ENCODE data around the gene MYCBPAP. TPM values are rescaled to one million over a fixed set of nuclear protein-coding genes. Genes with fewer than 3 reads are reported as not detected.

The MYCBPAP gene
- total RNA-seq, 1 donor from 2014 or later, result 1.3 TPM

DNA sequence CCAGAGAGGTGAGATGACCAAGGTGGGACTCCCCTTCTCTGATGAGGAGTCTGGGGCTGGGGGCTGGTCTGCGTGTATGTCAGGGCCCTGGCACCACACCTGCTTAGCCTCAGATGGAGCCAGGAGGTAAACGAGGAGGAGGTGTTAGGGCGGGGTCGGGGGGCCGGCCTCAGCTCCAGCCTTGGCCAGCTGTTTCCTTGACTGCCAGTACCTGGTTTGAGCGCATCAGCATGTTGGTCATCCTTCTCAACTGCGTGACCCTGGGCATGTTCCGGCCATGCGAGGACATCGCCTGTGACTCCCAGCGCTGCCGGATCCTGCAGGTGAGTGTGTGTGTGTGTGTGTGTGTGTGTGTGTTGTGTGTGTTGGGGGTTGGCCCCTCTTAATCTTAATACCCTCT, 60.4 kb downstream of the MYCBPAP start:
- no peak overlapping the region for H3K4me3 ChIP-seq
- H3K27me3 ChIP-seq, result peaks cover 8% of the 10 kb centered on the region
- ATAC-seq (no peak), DNase-seq (no peak)
- no peaks in the 10 kb centered on the region for H3K4me1 ChIP-seq
- no peak overlapping the region for H3K27ac ChIP-seq
- intact Hi-C loops (cut with DNase I), result no loop called here
- no peaks in the 10 kb centered on the region for H3K36me3 ChIP-seq
- H3K9me3 ChIP-seq, result no peaks in the 10 kb centered on the region
- TF ChIP-seq, protein P1, sequence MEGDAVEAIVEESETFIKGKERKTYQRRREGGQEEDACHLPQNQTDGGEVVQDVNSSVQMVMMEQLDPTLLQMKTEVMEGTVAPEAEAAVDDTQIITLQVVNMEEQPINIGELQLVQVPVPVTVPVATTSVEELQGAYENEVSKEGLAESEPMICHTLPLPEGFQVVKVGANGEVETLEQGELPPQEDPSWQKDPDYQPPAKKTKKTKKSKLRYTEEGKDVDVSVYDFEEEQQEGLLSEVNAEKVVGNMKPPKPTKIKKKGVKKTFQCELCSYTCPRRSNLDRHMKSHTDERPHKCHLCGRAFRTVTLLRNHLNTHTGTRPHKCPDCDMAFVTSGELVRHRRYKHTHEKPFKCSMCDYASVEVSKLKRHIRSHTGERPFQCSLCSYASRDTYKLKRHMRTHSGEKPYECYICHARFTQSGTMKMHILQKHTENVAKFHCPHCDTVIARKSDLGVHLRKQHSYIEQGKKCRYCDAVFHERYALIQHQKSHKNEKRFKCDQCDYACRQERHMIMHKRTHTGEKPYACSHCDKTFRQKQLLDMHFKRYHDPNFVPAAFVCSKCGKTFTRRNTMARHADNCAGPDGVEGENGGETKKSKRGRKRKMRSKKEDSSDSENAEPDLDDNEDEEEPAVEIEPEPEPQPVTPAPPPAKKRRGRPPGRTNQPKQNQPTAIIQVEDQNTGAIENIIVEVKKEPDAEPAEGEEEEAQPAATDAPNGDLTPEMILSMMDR (IDR thresholded peaks at IDR 0.05), result no peak

DNA sequence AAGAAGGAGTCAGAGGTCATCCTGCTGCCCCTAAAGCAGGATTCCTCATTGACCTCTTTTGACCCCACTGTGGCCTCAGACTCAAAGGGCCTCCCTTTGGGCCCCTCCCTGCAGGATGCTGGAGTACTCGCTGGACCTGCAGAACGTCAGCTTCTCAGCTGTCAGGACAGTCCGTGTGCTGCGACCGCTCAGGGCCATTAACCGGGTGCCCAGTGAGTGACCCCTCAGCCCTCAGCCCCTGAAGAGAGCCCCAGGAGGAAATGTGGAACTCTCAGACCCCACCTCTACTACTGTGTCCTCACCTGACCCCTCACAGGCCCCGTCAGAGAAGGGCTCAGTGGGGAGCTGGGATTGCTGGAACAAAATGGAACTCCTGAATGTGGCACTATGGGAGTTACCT, 61.4 kb downstream of the MYCBPAP start:
- H3K36me3 ChIP-seq, result no peaks in the 10 kb centered on the region
- no peaks in the 10 kb centered on the region for H3K9me3 ChIP-seq
- no peak overlapping the region for H3K27ac ChIP-seq
- ATAC-seq, result no peak
- DNase-seq, result no peak
- no peaks in the 10 kb centered on the region for H3K4me1 ChIP-seq
- TF ChIP-seq, protein P1 (IDR thresholded peaks at IDR 0.05), result no peak
- peaks cover 6% of the 10 kb centered on the region for H3K27me3 ChIP-seq
- intact Hi-C loops (cut with DNase I), result no loop called here
- H3K4me3 ChIP-seq, result no peak overlapping the region

DNA sequence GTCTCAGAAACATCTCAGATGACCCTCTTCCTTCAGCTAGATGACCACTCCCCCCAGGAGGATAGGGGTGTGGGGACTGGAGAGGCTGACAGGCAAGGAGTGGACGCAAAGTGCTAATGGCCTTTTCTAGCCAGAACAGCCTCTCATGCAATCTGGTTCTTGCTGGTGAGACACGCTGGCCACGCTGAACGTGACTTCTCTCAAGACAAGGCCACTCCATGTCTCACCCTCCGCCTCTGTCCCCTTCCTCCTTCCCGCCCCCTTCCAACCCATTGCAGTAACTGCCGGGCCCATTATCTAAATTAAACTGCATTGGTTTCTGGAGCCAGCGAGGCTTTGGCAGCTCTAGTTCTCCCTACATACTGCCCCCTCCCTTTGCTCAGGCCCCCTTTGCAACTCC, 61.8 kb downstream of the MYCBPAP start:
- DNase-seq (no peak), ATAC-seq (no peak)
- Histone ChIP-seq H3K27me3 (peaks cover 5% of the 10 kb centered on the region), H3K4me3 (no peak overlapping the region), H3K9me3 (no peaks in the 10 kb centered on the region), H3K4me1 (no peaks in the 10 kb centered on the region), H3K27ac (no peak overlapping the region), H3K36me3 (no peaks in the 10 kb centered on the region)
- intact Hi-C loops (cut with DNase I), result no loop called here
- TF ChIP-seq, protein P1 (IDR thresholded peaks at IDR 0.05), result no peak

DNA sequence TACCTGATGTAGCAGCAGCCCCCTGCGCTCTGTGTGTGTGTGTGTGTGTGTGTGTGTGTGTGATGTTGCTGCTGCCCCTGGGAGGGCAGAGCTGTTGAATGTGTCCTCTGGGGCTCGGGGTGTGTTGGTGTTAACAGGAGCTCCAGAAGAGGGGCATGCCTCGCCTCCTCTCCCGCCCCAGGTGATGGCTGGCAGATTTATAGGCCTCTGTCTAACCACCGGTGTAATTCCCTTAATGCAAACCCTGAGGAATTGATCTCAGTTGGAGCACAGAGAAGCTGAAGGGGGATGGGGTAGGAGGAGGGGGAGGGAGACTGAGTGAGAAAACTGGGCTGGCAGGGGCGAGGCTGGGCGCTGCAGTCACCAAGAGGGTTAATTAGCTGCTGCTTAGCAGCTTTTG, 62.3 kb downstream of the MYCBPAP start:
- ATAC-seq (no peak), DNase-seq (no peak)
- H3K4me1 ChIP-seq, result no peaks in the 10 kb centered on the region
- intact Hi-C loops (cut with DNase I), result no loop called here
- no peaks in the 10 kb centered on the region for H3K36me3 ChIP-seq
- TF ChIP-seq, protein P1 (IDR thresholded peaks at IDR 0.05), result no peak
- no peaks in the 10 kb centered on the region for H3K9me3 ChIP-seq
- no peak overlapping the region for H3K4me3 ChIP-seq
- H3K27ac ChIP-seq, result no peak overlapping the region
- H3K27me3 ChIP-seq, result peaks cover under 1% of the 10 kb centered on the region

DNA sequence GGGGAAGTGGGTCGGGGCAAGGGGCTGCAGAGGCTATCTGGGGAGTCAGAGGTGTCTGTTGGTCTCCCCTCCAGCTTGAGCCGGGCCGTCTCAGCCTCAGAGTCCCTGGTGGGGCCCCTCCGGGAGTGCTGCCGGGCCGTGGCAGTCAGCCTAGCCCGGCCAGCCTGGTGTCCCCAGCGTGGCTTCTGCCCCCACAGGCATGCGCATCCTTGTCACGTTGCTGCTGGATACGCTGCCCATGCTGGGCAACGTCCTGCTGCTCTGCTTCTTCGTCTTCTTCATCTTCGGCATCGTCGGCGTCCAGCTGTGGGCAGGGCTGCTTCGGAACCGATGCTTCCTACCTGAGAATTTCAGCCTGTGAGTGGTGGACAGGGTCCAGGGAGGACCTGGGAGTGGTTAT, 63.4 kb downstream of the MYCBPAP start:
- no peak overlapping the region for H3K27ac ChIP-seq
- intact Hi-C loops (cut with DNase I), result no loop called here

More for the DNA sequence above, 63.4 kb downstream of the MYCBPAP start:
- DNase-seq (no peak), ATAC-seq (no peak)
- TF ChIP-seq, protein P1 (IDR thresholded peaks at IDR 0.05), result no peak
- no peaks in the 10 kb centered on the region for H3K27me3 ChIP-seq
- no peak overlapping the region for H3K4me3 ChIP-seq
- H3K4me1 ChIP-seq, result no peaks in the 10 kb centered on the region
- H3K36me3 ChIP-seq, result no peaks in the 10 kb centered on the region
- H3K9me3 ChIP-seq, result no peaks in the 10 kb centered on the region

All from upper lobe of right lung (tissue), 1 donor.